NOMO-1 treated with dmso at 0.1 percent for 144 hours (cell line): ENCODE results near the gene JMJD4.
"Not testable (repeated sequence)": the region's sequence is repeated elsewhere in the genome, so short reads cannot be mapped to it uniquely, and the experiment has no call there.

Experiments used
- DNase-seq: peaks from one replicate; lab custom pipeline; 2025; ENCODE audit not compliant: unreplicated experiment; lab: John Stamatoyannopoulos, UW

JMJD4 gene

GRCh38 chr1:227701631-227702030, 33.5 kb downstream of the JMJD4 start:
- not testable (repeated sequence) for DNase-seq

- no peak for DNase-seq
These were observed 37.7 kb downstream of the JMJD4 start for GRCh38 chr1:227697321-227697864.

DNA sequence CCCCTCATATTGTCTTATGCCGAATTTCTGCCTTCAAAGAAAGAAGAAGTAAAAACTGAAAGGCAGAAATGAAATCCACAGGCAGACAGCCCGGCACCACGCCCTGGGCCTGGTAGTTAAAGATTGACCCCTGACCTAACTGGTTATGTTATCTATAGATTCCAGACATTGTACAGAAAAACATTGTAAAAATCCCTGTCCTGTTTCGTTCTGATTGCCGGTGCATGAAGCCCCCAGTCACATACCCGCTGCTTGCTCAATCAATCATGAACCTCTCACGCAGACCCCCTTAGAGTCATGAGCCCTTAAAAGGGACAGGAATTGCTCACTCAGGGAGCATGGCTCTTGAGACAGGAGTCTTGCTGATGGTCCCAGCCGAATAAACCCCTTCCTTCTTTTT, 49.3 kb downstream of the JMJD4 start:
- no peak for DNase-seq
